WTC11 (cell line): ENCODE data around the gene OTUD4. TPM values are rescaled to one million over a fixed set of nuclear protein-coding genes. Genes with fewer than 3 reads are reported as not detected.

Experiments
- ATAC-seq: fragments of 200-7000 bp; cut with Tn5 transposase; 2 replicates; pipeline ENCODE4 v1.10.0; 2021; ENCODE audit warnings: mild to moderate bottlenecking, moderate library complexity
- CTCF ChIA-PET: fragments of 300-600 bp; sonication (Branson Sonifier 250); formaldehyde crosslinking; loops from one replicate; lab custom pipeline; 2021; ENCODE audit warnings: antibody characterized with exemption; lab: Charles Lee
- POLR2A ChIA-PET: fragments of 350-600 bp; sonication (Branson Sonifier 250); formaldehyde crosslinking; loops from one replicate; lab custom pipeline; 2021; ENCODE audit warnings: antibody characterized with exemption; lab: Charles Lee
- DNase-seq: peaks from one replicate; pipeline ENCODE4 v3.0.0; 2021; ENCODE audit warnings: low spot score
- H3K27ac Mint-ChIP-seq: 2 replicates; pipeline ENCODE4 v1.8.0; 2021; ENCODE audit warnings: mixed read lengths
- H3K27me3 Mint-ChIP-seq: 2 replicates; pipeline ENCODE4 v1.8.0; 2021; ENCODE audit warnings: low read depth, mild to moderate bottlenecking, moderate library complexity, mixed read lengths
- H3K36me3 Mint-ChIP-seq: 2 replicates; pipeline ENCODE4 v1.8.0; 2021; ENCODE audit warnings: mixed read lengths
- H3K4me1 Mint-ChIP-seq: 2 replicates; pipeline ENCODE4 v1.8.0; 2022; ENCODE audit warnings: mixed read lengths
- H3K4me3 Mint-ChIP-seq: 2 replicates; pipeline ENCODE4 v1.8.0; 2021; ENCODE audit warnings: mild to moderate bottlenecking, moderate library complexity, mixed read lengths
- H3K9me3 Mint-ChIP-seq: 2 replicates; pipeline ENCODE4 v1.8.0; 2021; ENCODE audit warnings: mixed read lengths
- ATF2 ChIP-seq: sonication (generic); formaldehyde crosslinking; IDR thresholded peaks from 2 replicates; pipeline ENCODE4 v1.8.1; 2022; ENCODE audit warnings: low read depth, missing genetic modification reagents, borderline replicate concordance
- CTCF ChIP-seq: fragments of 200-600 bp; IDR thresholded peaks from 2 replicates; pipeline ENCODE4 v1.8.0; 2022; ENCODE audit warnings: antibody characterized with exemption
- ERG ChIP-seq: fragments of 250-450 bp; sonication (Bioruptor Pico); IDR thresholded peaks from 2 replicates; pipeline ENCODE4 v1.8.0; 2021; ENCODE audit warnings: mild to moderate bottlenecking
- MLX ChIP-seq: sonication (generic); formaldehyde crosslinking; IDR thresholded peaks from 2 replicates; pipeline ENCODE4 v1.8.1; 2023; ENCODE audit warnings: mild to moderate bottlenecking, missing genetic modification reagents, moderate library complexity
- MXD4 ChIP-seq: fragments of 250-450 bp; sonication (Bioruptor Pico); IDR thresholded peaks from 2 replicates; pipeline ENCODE4 v1.8.0; 2021; ENCODE audit warnings: mild to moderate bottlenecking, moderate library complexity, borderline replicate concordance
- OVOL2 ChIP-seq: fragments of 250-450 bp; sonication (Bioruptor Pico); IDR thresholded peaks from 2 replicates; pipeline ENCODE4 v1.9.0; 2021; ENCODE audit warnings: mild to moderate bottlenecking, borderline replicate concordance
- PRDM15 ChIP-seq: sonication (generic); formaldehyde crosslinking; IDR thresholded peaks from 2 replicates; pipeline ENCODE4 v1.8.0; 2022; ENCODE audit warnings: missing genetic modification reagents
- SOX15 ChIP-seq: fragments of 250-450 bp; sonication (Bioruptor Pico); IDR thresholded peaks from 2 replicates; pipeline ENCODE4 v1.9.0; 2021; ENCODE audit warnings: mild to moderate bottlenecking
- TEAD1 ChIP-seq: sonication (generic); formaldehyde crosslinking; IDR thresholded peaks from 2 replicates; pipeline ENCODE4 v1.8.0; 2022; ENCODE audit warnings: mild to moderate bottlenecking, missing genetic modification reagents
- TP53 ChIP-seq: sonication (generic); formaldehyde crosslinking; IDR thresholded peaks from 2 replicates; pipeline ENCODE4 v1.8.1; 2023; ENCODE audit warnings: mild to moderate bottlenecking, missing genetic modification reagents
- ZMAT4 ChIP-seq: fragments of 250-450 bp; sonication (Bioruptor Pico); IDR thresholded peaks from 2 replicates; pipeline ENCODE4 v1.9.0; 2021; ENCODE audit warnings: mild to moderate bottlenecking
- ZNF423 ChIP-seq: fragments of 250-450 bp; sonication (Bioruptor Pico); IDR thresholded peaks from 2 replicates; pipeline ENCODE4 v2.1.2; 2022; ENCODE audit warnings: mild to moderate bottlenecking, moderate library complexity
- total RNA-seq: library from RNA; stranded (reverse); gene quantifications from 3 replicates; pipeline ENCODE4 v1.2.3, GENCODE V29; 2021

OTUD4 gene
- total RNA-seq, 1 experiment from 2014 or later: 44.6 TPM

- TF ChIP-seq ATF2 (CRISPR knock-in tag): no peak
- no peak for TF ChIP-seq MLX
- no peak for TF ChIP-seq ERG (CRISPR knock-in tag)
- no peak for TF ChIP-seq ZMAT4
- TF ChIP-seq PRDM15 (CRISPR knock-in tag): no peak
- no peak for TF ChIP-seq OVOL2 (CRISPR knock-in tag)
- TF ChIP-seq TEAD1 (CRISPR knock-in tag): no peak
Observed at GRCh38 chr4:145153904-145154298, 26.5 kb downstream of the OTUD4 start (continued).

GRCh38 chr4:145153181-145153903 lies 27.0 kb downstream of the OTUD4 start:
- ATAC-seq (no peak), DNase-seq (no peak)
- TF ChIP-seq MXD4 (CRISPR knock-in tag) (no peak), ZNF423 (CRISPR knock-in tag) (no peak), CTCF (no peak), SOX15 (CRISPR knock-in tag) (no peak), PRDM15 (CRISPR knock-in tag) (no peak), ZMAT4 (no peak), TP53 (no peak)
- H3K36me3 Mint-ChIP-seq: peaks cover 73% of the 10 kb centered on the region
- ChIA-PET POLR2A (no interaction called here), CTCF (no interaction called here)
- no peak overlapping the region for H3K4me3 Mint-ChIP-seq
- H3K9me3 Mint-ChIP-seq: peaks cover 3% of the 10 kb centered on the region; the same call in 1 of the 2 replicates
- H3K4me1 Mint-ChIP-seq: no peaks in the 10 kb centered on the region
- no peaks in the 10 kb centered on the region for H3K27me3 Mint-ChIP-seq
- H3K27ac Mint-ChIP-seq: no peak overlapping the region
